ENCODE data around the gene RGS12. TPM values are rescaled to one million over a fixed set of nuclear protein-coding genes. Genes with fewer than 3 reads are reported as not detected.

The RGS12 gene
- total and polyA plus RNA-seq, 2 of the 8 experiments (the other 6 are each of a cell fraction or from before 2014, with no cell fraction given) = 6.0 to 16.4 TPM

DNA sequence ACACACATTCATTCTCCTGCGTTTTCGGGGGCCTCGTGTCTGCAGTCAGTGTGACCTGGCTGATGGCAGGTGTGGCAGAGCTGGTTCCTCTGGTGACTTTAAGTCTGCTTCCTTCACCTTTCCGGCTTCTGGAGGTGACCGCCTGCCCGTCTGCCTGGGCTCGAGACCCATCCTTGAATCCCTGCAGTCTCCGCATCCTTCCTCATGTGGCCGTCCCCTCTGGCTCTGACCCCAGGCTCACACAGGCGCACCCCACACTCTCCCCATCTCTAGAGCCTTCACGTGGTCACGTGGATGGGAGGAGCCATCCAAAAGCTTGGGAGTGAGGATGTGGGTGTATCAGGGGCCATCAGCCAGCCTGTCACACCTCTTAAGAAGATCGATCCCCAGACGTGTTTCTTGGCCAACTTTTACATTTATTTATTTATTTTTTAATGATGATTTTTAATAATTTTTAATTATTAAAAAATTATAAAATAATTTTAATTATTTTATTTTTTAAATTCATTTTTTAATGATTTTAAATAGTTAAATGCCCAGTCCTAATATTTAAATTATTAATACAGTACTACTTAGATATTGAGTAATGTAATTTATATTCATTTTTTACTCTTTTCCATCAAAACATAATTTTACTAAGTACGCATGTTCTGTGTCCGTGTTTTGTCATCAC lies 20.9 kb downstream of the RGS12 start:
- CTCF ChIA-PET (ENCODE audit: partially characterized antibody) = interaction anchor here (0.7 to 1.3 kb wide), 3 partner anchors 11 to 122 kb away, joined by 3 to 4 read pairs (median 4); no protein-coding TSS in a partner anchor
- Histone ChIP-seq H3K56ac (replicated peaks; ENCODE audit: insufficient read length, low read depth, low read length) (no peak overlapping the region), H3K27ac (ENCODE audit: low read depth, low read length) (no peak overlapping the region), H3K23me2 (ENCODE audit: low read depth, low read length) (no peaks in the 10 kb centered on the region), H3K18ac (ENCODE audit: extremely low read depth, low read length) (no peak overlapping the region), H3K23ac (ENCODE audit: insufficient read length) (no peak overlapping the region), H2AFZ (ENCODE audit: low read length) (no peak overlapping the region), H2BK120ac (replicated peaks; ENCODE audit: low read depth, low read length) (no peak overlapping the region), H2BK15ac (ENCODE audit: low read length) (no peak overlapping the region), H4K20me1 (replicated peaks in 1 of 2; ENCODE audit: control insufficient read depth in 1 of 2, insufficient read depth in 2 of 2, low read length in 2 of 2) (peaks cover 9 to 13% of the 10 kb centered on the region in 2 experiments), H3K79me2 (ENCODE audit: control insufficient read depth in 1 of 2, insufficient read depth in 2 of 2, low read length in 2 of 2) (no peaks in the 10 kb centered on the region; a peak in 1 of 4 replicates), H3K4me3 (ENCODE audit: extremely low read depth in 1 of 4, insufficient read depth in 2 of 4, low read depth in 3 of 4, low read length in 4 of 4) (no peak overlapping the region), H2BK5ac (ENCODE audit: low read depth, low read length) (no peak overlapping the region), H3K9ac (replicated peaks in 1 of 4; ENCODE audit: extremely low read depth in 1 of 4, low read depth in 3 of 4, low read length in 3 of 4) (no peak overlapping the region), H3K4me2 (ENCODE audit: insufficient read depth in 1 of 2, low read depth in 2 of 2, low read length in 2 of 2) (no peak overlapping the region), H2BK20ac (ENCODE audit: low read length) (no peak overlapping the region), H2BK12ac (ENCODE audit: low read depth, low read length) (no peak overlapping the region), H3K27me3 (replicated peaks in 1 of 4; ENCODE audit: control insufficient read depth in 3 of 4, extremely low read depth in 1 of 4, insufficient read depth in 3 of 4, low read length in 3 of 4) (no peaks in the 10 kb centered on the region), H4K8ac (ENCODE audit: extremely low read depth, insufficient read depth, low read length) (no peak overlapping the region), H3K14ac (ENCODE audit: insufficient read length) (no peak overlapping the region), H4K91ac (replicated peaks; ENCODE audit: insufficient read length, low read length) (no peak overlapping the region), H3K79me1 (ENCODE audit: low read depth, low read length) (peaks cover 12% of the 10 kb centered on the region), H4K5ac (ENCODE audit: insufficient read length, low read depth, low read length) (no peak overlapping the region), H3K36me3 (ENCODE audit: control insufficient read depth in 2 of 4, insufficient read depth in 4 of 4, low read length in 3 of 4) (no peaks in the 10 kb centered on the region; a peak in 1 of 8 replicates), H3K4ac (replicated peaks; ENCODE audit: insufficient read length, low read depth, low read length) (no peak overlapping the region), H3K9me3 (ENCODE audit: insufficient read depth in 2 of 2, low read depth in 1 of 2, low read length in 1 of 2) (no peaks in the 10 kb centered on the region), H3K4me1 (replicated peaks in 1 of 4; ENCODE audit: control insufficient read depth in 3 of 4, insufficient read depth in 4 of 4, low read length in 3 of 4) (no peaks in the 10 kb centered on the region; a peak in 2 of 7 replicates), H2AK5ac (ENCODE audit: low read depth, low read length) (no peak overlapping the region)
- POLR2A ChIA-PET (ENCODE audit: partially characterized antibody) = no interaction called here
- 89% methylated on average over 16 of the region's 16 CpGs; no CpG with 5 or more reads in 1 of the 2 experiments for WGBS, 2 experiments (ENCODE audit: extremely low coverage in 1 of 2, insufficient coverage in 1 of 2, insufficient read length in 1 of 2, insufficient replicate concordance in 2 of 2, low coverage in 1 of 2, low lambda C conversion rate in 2 of 2, missing lambda C conversion rate in 1 of 2)
- FAIRE-seq = no peak
- DNase-seq (ENCODE audit: low read depth in 1 of 2, low spot score in 2 of 2) = no peak
- TF ChIP-seq EGR1 (IDR thresholded peaks at IDR 0.05; ENCODE audit: borderline replicate concordance, low read depth, low read length) = no peak
- TF ChIP-seq KDM5A (IDR thresholded peaks at IDR 0.05; ENCODE audit: low read length) = no peak
- no peak for TF ChIP-seq POLR2AphosphoS5 (IDR thresholded peaks at IDR 0.05; ENCODE audit: low read depth, low read length)
- TF ChIP-seq, protein P1, sequence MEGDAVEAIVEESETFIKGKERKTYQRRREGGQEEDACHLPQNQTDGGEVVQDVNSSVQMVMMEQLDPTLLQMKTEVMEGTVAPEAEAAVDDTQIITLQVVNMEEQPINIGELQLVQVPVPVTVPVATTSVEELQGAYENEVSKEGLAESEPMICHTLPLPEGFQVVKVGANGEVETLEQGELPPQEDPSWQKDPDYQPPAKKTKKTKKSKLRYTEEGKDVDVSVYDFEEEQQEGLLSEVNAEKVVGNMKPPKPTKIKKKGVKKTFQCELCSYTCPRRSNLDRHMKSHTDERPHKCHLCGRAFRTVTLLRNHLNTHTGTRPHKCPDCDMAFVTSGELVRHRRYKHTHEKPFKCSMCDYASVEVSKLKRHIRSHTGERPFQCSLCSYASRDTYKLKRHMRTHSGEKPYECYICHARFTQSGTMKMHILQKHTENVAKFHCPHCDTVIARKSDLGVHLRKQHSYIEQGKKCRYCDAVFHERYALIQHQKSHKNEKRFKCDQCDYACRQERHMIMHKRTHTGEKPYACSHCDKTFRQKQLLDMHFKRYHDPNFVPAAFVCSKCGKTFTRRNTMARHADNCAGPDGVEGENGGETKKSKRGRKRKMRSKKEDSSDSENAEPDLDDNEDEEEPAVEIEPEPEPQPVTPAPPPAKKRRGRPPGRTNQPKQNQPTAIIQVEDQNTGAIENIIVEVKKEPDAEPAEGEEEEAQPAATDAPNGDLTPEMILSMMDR (IDR thresholded peaks at IDR 0.05; ENCODE audit: control extremely low read depth in 1 of 3, insufficient read depth in 1 of 3, low read depth in 1 of 3, low read length in 3 of 3) = no peak
- TF ChIP-seq, protein P2, sequence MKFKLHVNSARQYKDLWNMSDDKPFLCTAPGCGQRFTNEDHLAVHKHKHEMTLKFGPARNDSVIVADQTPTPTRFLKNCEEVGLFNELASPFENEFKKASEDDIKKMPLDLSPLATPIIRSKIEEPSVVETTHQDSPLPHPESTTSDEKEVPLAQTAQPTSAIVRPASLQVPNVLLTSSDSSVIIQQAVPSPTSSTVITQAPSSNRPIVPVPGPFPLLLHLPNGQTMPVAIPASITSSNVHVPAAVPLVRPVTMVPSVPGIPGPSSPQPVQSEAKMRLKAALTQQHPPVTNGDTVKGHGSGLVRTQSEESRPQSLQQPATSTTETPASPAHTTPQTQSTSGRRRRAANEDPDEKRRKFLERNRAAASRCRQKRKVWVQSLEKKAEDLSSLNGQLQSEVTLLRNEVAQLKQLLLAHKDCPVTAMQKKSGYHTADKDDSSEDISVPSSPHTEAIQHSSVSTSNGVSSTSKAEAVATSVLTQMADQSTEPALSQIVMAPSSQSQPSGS (IDR thresholded peaks at IDR 0.05; ENCODE audit: low read length) = no peak
- TF ChIP-seq SP4 (IDR thresholded peaks at IDR 0.05; ENCODE audit: low read length) = no peak
- TF ChIP-seq TAF7 (optimal IDR thresholded peaks at IDR 0.05; ENCODE audit: borderline replicate concordance, low read depth, low read length) = no peak
- no peak for TF ChIP-seq SUZ12 (IDR thresholded peaks at IDR 0.05; ENCODE audit: low read length)
- TF ChIP-seq SIX5 (IDR thresholded peaks at IDR 0.05; ENCODE audit: low read depth, low read length) = no peak

Data from H1 (cell line).